MCF 10A (cell line): Measurements from ENCODE around the gene IREB2. TPM values are rescaled to one million over a fixed set of nuclear protein-coding genes. Genes with fewer than 3 reads are reported as not detected.
"Not testable (repeated sequence)": the region's sequence is repeated elsewhere in the genome, so short reads cannot be mapped to it uniquely, and the experiment has no call there.

ENCODE experiments used
- BruUV-seq: library from RNA; stranded (reverse); fragments of 400-500 nt; replicated peaks from 2 replicates; lab custom pipeline; 2021; lab: Mats Ljungman, UMichigan
- CTCF ChIA-PET: fragments of 300-600 bp; sonication (Branson Sonifier 250); formaldehyde crosslinking; extraction: SDS; loops from one replicate; lab custom pipeline; 2021; ENCODE audit warnings: antibody characterized with exemption, inconsistent platforms; lab: Yijun Ruan, JAX
- POLR2A ChIA-PET: fragments of 300-600, 350-650 bp; sonication (Branson Sonifier 250); formaldehyde crosslinking; extraction: SDS; loops from one replicate; lab custom pipeline; 2020; ENCODE audit warnings: antibody characterized with exemption, inconsistent platforms; lab: Yijun Ruan, JAX
- DNase-seq: peaks from one replicate; pipeline ENCODE4 v3.0.0-alpha.2; 2018; ENCODE audit not compliant: unreplicated experiment
- H3K27ac Mint-ChIP-seq: one replicate; pipeline ENCODE4 v1.8.0; 2022; ENCODE audit warnings: mild to moderate bottlenecking, low read depth, mixed read lengths; ENCODE audit not compliant: unreplicated experiment
- H3K27me3 Mint-ChIP-seq: one replicate; pipeline ENCODE4 v1.8.0; 2022; ENCODE audit warnings: mixed read lengths; ENCODE audit not compliant: insufficient read depth, unreplicated experiment
- H3K36me3 Mint-ChIP-seq: one replicate; pipeline ENCODE4 v1.8.0; 2022; ENCODE audit warnings: mild to moderate bottlenecking, moderate library complexity, mixed read lengths; ENCODE audit not compliant: insufficient read depth, unreplicated experiment
- H3K4me1 Mint-ChIP-seq: one replicate; pipeline ENCODE4 v1.8.0; 2022; ENCODE audit warnings: mixed read lengths; ENCODE audit not compliant: insufficient read depth, unreplicated experiment
- H3K4me3 Mint-ChIP-seq: one replicate; pipeline ENCODE4 v1.8.0; 2022; ENCODE audit warnings: mild to moderate bottlenecking, moderate library complexity, mixed read lengths; ENCODE audit not compliant: unreplicated experiment
- H3K9me3 Mint-ChIP-seq: one replicate; pipeline ENCODE4 v1.8.0; 2022; ENCODE audit warnings: mixed read lengths; ENCODE audit not compliant: unreplicated experiment
- intact Hi-C: fragments of 100-400 bp; cut with micrococcal nuclease; formaldehyde crosslinking; loops from 2 replicates; pipeline ENCODE4 v1.14.1; 2022
- total RNA-seq: library from RNA; stranded (reverse); gene quantifications from 2 replicates; pipeline ENCODE4 v1.2.3, GENCODE V29; 2022
- TF ChIP-seq, protein P1 (sequence below): fragments of 200-600 bp; IDR thresholded peaks from one replicate; pipeline ENCODE4 v1.8.0; 2022; ENCODE audit warnings: antibody characterized with exemption, mild to moderate bottlenecking; ENCODE audit not compliant: unreplicated experiment

IREB2 gene
- total RNA-seq, 1 experiment from 2014 or later = 43.4 TPM

DNA sequence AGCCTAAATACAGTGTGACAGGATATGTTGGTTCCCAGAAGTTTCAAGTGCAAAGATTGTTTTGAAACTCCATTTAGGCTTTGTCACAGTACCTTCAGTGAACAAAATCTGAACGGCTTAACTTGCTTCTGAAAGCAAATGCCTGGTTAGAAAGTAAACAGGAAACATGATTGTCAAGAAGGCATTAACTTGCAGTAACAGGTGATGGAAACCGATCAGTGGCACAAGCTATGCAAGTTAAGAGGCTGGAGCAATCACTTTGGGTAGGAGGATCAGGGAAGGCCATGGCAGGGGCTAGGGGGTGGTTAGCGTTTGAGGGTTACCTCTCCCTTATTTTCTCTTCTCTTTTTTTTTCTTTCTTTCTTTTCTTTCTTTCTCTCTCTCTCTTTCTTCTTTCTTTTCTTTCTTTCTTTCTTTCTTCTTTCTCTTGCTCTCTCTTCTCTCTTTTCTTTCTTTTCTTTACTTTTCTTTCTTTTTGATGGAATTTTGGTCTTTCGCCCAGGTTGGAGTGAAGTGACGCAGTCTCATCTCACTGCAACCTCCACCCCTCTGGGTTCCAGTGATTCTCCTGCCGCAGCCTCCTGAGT lies 71.8 kb downstream of the IREB2 start:
- CTCF ChIA-PET = interaction anchor here (0.5 to 1.6 kb wide), 2 partner anchors 200 to 442 kb away, joined by 3 to 5 read pairs; no protein-coding TSS in a partner anchor

DNA sequence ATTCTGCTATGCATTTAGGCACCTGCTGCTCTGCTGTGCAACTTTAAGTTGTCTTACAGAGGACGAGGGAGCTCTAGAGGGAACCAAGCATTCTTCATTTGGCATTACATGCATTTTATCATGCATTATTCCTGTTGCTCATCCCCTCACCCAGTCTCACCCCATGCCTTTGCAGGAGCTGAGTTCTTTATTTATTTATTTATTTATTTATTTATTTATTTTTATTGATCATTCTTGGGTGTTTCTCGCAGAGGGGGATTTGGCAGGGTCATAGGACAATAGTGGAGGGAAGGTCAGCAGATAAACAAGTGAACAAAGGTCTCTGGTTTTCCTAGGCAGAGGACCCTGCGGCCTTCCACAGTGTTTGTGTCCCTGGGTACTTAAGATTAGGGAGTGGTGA lies 82.0 kb downstream of the IREB2 start:
- CTCF ChIA-PET = interaction anchor here (0.5 kb wide), 1 partner anchor 12 kb away, joined by 3 read pairs; no protein-coding TSS in a partner anchor
- H3K9me3 Mint-ChIP-seq, POLR2A ChIA-PET, H3K4me1 Mint-ChIP-seq, H3K27me3 Mint-ChIP-seq, H3K27ac Mint-ChIP-seq, H3K36me3 Mint-ChIP-seq, BruUV-seq, H3K4me3 Mint-ChIP-seq, DNase-seq, intact Hi-C loops: not testable (repeated sequence)

More for the DNA sequence above, 71.8 kb downstream of the IREB2 start:
- no TSS peak for BruUV-seq
- intact Hi-C loops = no loop called here
- no peak overlapping the region for H3K4me3 Mint-ChIP-seq
- no peaks in the 10 kb centered on the region for H3K27me3 Mint-ChIP-seq
- H3K27ac Mint-ChIP-seq = no peak overlapping the region
- POLR2A ChIA-PET = interaction anchor here (4.7 kb wide), 1 partner anchor 31 kb away, joined by 39 read pairs; the partner anchor contains the start of gene PSMA4
- no peaks in the 10 kb centered on the region for H3K36me3 Mint-ChIP-seq
- DNase-seq = no peak
- TF ChIP-seq, protein P1, sequence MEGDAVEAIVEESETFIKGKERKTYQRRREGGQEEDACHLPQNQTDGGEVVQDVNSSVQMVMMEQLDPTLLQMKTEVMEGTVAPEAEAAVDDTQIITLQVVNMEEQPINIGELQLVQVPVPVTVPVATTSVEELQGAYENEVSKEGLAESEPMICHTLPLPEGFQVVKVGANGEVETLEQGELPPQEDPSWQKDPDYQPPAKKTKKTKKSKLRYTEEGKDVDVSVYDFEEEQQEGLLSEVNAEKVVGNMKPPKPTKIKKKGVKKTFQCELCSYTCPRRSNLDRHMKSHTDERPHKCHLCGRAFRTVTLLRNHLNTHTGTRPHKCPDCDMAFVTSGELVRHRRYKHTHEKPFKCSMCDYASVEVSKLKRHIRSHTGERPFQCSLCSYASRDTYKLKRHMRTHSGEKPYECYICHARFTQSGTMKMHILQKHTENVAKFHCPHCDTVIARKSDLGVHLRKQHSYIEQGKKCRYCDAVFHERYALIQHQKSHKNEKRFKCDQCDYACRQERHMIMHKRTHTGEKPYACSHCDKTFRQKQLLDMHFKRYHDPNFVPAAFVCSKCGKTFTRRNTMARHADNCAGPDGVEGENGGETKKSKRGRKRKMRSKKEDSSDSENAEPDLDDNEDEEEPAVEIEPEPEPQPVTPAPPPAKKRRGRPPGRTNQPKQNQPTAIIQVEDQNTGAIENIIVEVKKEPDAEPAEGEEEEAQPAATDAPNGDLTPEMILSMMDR = no peak
- H3K4me1 Mint-ChIP-seq = peaks cover 7% of the 10 kb centered on the region
- no peaks in the 10 kb centered on the region for H3K9me3 Mint-ChIP-seq

DNA sequence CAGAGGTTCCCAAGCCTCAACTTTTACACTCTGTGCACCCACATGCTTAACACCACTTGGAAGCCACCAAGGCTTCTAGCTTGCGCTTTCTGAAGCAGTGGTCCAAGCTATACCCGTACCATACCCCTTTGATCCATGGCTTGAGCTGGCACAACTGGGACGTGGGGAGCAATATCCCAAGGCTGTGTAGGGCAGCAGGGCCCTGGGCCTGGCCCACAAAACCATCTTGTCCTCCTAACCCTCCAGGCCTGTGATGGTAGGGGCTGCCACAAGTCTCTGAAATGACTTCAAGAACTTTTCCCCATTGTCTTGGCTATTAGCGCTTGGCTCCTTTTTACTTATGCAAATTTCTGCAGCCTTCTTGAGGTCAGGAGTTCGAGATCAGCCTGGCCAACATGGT lies 86.2 kb downstream of the IREB2 start:
- no peak overlapping the region for H3K27ac Mint-ChIP-seq
- BruUV-seq = no TSS peak
- intact Hi-C loops = no loop called here
- H3K36me3 Mint-ChIP-seq = no peaks in the 10 kb centered on the region
- no peaks in the 10 kb centered on the region for H3K27me3 Mint-ChIP-seq
- no peaks in the 10 kb centered on the region for H3K9me3 Mint-ChIP-seq
- TF ChIP-seq, protein P1 = no peak
- POLR2A ChIA-PET = no interaction called here
- no peak for DNase-seq
- no peak overlapping the region for H3K4me3 Mint-ChIP-seq
- CTCF ChIA-PET = no interaction called here
- H3K4me1 Mint-ChIP-seq = no peaks in the 10 kb centered on the region

DNA sequence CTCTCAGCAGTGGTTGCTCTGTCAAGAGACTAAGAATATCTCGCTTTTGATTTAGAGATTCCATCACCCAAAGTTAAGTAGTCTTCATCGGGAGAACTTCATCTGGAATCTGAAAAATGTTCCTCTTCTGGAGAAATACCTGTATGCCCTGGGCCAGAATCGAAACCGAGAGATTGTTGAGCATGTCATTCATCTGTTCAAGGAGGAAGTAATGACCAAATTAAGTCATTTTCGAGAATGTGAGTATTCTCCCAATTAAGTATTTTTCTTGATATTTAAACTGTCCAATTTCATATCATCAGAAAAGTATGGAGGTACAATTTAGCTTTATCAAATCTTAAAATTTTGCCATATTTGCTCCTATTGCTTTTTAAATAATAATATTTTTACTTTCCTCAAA lies 89.3 kb downstream of the IREB2 start:
- no peaks in the 10 kb centered on the region for H3K27me3 Mint-ChIP-seq
- H3K4me1 Mint-ChIP-seq = no peaks in the 10 kb centered on the region
- no TSS peak for BruUV-seq
- DNase-seq = no peak
- POLR2A ChIA-PET = no interaction called here
- TF ChIP-seq, protein P1 = no peak
- H3K4me3 Mint-ChIP-seq = no peak overlapping the region
- intact Hi-C loops = no loop called here
- CTCF ChIA-PET = interaction anchor here (1.1 kb wide), 1 partner anchor 106 kb away, joined by 3 read pairs; no protein-coding TSS in a partner anchor
- H3K36me3 Mint-ChIP-seq = no peaks in the 10 kb centered on the region
- no peaks in the 10 kb centered on the region for H3K9me3 Mint-ChIP-seq
- H3K27ac Mint-ChIP-seq = no peak overlapping the region
